ENCODE results near the gene HEATR3.

Gene HEATR3

GRCh38 chr16:50058091-50058771 lies 7.5 kb upstream of the HEATR3 start:
- no peak for DNase-seq

- no peak for DNase-seq
These were observed 6.7 kb upstream of the HEATR3 start for GRCh38 chr16:50059111-50059510.

DNA sequence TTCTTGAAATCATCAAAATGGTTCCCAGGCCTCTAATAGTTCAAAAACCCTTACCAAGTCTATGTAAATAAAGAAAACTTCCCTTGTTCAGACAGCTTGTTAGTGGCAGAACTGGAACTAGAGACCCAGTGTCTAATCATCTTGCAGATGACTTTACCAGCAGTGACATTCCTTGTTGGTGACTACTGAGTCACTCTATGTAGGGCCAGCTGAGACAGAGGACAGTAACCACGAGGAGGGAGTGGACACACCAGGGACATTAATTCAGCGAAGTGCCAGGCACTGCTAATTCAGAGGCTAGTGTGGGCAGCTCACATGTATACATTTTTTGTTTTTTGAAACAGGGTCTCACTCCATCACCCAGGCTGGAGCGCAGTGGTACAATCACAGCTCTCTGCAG lies 6.1 kb upstream of the HEATR3 start:
- DNase-seq = no peak

GRCh38 chr16:50061326-50061725 lies 4.4 kb upstream of the HEATR3 start:
- no peak for DNase-seq

DNA sequence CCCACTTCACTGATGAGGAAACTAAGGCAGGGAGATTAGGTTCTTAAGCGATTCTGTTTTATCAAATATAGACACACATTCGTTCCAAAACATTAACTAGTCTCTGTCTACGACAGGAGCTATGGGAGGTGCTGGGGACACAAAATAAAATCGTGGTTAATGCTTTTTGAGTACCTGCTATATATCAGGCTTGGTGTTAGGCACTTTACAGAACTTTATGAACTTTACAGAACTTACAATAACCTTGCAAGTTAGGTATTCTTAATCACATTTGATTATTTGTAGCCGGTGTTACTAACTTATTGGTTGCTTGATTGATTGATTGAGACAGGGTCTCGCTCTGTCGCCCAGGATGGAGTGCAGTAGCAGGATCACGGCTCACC lies 538 bp upstream of the HEATR3 start:
- no peak for DNase-seq

DNA sequence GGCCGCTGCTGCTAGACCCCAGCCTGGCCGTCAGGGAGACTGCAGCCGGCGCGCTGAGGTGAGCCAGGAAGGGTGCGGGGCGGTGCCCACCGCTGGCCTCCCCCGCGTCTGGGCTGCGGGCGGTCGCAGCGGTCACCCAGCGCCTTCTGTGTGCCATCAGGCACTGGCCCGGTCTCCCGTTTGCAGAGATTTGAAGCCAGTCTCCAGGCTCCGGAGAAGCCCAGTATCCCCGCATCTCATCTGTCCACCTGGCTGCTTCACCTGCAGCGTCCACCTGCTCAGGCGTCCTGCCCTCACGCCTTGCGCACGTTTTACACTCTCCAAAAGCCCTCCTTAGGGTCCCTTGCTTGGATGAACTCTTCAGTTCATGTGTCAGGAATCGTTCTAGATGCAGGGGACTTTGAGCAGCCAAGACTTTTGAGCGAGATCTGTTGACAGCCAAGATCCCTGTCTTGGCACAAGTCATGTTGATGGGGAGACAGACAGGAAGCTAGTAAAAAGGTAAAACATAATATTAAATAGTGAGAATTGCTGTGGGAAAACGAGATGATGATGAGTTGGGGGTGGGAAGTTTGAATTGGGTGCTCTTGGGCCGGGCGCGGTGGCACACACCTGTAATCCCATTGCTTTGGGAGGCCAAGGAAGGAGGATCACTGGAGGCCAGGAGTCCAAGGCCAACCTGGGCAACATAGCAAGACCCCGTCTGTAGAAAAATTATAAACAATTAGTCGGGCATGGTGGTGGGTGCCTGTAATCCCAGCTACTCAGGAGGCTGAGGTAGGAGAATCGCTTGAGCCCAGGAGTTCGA lies 916 bp downstream of the HEATR3 start:
- DNase-seq = no peak

GRCh38 chr16:50067290-50067853 lies 1.6 kb downstream of the HEATR3 start:
- peak; percentile 70 for DNase-seq

- peak; percentile 26 for DNase-seq
These were observed 2.8 kb downstream of the HEATR3 start for GRCh38 chr16:50068550-50068949.

- no peak for DNase-seq
These were observed 3.3 kb downstream of the HEATR3 start for GRCh38 chr16:50069060-50069459.

DNA sequence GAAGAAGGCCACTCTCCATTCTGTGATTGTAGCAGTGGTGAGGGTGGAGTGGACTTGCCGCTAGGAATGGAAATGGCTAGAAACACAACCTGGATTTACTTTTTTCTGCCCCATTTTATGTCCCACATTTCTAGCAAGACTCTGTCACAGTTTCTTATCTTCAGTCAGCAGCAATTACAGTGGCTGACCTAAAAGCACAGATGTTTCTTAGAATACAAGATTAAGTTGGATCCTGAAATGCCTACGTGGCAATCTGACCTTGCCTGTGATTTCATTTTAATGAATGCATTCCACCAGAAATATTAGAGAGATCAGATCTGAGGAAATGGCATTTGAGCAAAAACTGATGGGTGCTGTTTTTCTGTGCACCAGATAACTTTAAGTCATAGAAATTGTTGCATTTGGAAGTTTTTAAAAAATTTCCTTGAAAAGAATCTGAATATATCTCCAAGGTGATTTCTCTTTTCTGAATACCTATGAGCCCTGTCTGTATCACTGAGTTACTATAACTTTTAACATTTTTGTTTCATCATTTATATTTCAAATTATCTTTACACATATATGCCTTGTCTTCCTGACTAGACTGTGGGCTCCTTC lies 5.4 kb downstream of the HEATR3 start:
- DNase-seq = no peak

- DNase-seq = no peak
These were observed 7.0 kb downstream of the HEATR3 start for GRCh38 chr16:50072730-50073129.

- no peak for DNase-seq
These were observed 13.8 kb downstream of the HEATR3 start for GRCh38 chr16:50079397-50080140.

DNA sequence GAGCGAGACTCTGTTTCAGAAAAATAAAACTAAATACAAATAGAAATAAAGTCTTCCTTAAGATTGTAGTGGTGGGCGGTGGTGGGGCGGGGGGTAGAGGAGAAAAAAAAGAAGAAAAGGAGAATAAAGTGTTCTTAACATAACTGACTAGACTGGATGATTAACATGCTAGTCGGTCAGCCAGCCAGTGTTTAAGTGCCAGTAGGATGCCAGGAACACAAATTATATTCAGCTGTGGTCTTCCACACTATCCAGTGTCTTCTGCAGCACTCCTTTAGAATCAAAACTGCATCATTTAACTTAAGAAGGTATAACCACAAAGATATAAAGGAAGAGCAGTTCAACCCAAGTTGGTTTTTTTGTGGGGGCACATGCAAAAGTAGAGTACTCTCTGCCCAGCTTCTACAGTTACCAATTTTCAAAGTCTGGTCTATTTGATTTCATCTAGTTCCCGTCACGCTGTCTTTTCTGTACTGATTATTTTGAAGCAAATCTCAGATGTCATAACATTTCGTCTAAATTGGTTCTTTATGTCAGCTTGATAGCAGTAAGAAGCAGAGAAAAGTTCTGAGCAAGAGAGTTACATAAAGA lies 15.8 kb downstream of the HEATR3 start:
- DNase-seq = no peak

GRCh38 chr16:50083996-50084395 lies 18.2 kb downstream of the HEATR3 start:
- no peak for DNase-seq

- no peak for DNase-seq
These were observed 20.4 kb downstream of the HEATR3 start for GRCh38 chr16:50086176-50086575.

DNA sequence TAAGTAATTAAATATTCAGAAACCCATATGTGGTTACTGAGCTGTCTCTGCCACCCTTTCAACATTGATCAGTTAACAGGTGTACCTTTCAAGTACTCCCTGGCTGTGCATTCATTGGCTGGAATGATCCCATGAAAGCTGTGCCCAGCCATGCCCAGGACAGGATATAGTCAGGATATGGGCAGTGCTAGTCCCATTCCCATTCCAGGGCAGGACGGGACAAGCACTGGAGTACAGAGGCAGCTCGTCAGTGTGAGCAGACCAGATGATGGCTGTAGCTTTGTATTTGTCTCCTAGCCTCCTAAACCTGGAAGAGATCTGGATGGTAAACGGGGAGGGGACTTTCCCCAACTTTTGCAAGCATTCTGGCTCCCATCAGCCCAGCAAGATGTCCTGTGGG lies 22.5 kb downstream of the HEATR3 start:
- no peak for DNase-seq

DNA sequence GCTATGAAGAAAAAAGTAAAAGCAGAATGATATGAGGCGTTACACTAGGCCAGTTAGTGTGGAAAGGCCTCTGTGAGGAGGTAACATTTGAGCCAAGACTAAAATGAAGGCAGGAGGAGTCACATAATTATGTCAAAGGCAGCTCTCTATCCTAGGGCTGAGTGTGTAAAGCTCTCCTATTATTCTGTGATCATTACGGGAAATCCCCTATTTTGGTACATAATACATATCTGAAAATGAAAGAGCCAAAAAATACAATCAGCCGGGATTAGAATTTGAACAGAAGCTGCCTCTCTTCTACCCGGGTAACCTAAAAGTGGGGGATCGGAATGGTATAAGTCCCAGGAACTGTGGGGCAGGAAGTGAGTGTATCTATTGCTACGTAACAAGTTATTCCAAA lies 27.1 kb downstream of the HEATR3 start:
- no peak for DNase-seq

DNA sequence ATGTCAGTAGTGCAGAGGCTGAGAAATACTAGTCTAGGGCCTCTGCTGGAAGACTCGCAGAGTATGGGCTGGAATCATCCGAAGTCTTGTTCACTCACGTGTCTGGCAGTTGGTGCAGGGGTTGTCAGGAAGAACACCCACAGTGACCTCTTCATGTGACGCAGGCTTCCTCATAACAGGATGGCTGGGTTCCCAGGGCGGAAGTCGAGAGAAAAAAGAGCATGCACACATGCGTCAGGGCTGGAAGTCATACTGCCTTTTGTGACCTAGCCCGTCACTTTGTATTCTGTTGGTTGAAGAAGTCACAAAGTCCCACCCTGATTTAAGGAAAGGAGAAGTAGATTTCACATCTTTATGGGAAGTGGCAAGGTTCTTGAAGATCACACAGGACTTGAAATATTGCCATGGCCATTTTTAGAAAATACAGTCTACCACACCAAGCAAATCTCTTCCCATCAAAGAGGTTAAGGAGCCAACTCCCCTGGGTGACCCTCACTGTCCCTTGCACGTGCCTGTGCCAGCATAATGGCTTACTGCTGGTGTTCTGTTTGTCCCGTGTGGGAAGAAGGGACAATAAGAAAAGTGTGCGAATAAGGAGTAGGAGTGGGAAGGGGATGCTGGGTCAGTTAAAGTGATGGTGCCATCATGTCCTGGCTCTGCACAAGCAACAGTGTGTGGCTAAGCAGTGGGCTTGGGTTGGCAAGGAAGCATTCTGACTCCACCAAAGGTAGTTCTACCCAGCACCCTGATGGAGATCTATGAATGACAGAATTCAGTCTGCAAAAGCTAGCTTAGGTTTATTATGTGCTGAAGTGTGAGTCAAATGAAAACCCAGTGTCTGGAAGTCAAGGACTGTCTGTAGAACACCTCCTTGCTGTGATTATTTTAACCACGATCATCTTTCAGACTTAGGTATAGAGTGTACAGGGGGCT lies 28.1 kb downstream of the HEATR3 start:
- DNase-seq = no peak

GRCh38 chr16:50096791-50097190 lies 31.0 kb downstream of the HEATR3 start:
- DNase-seq = peak; percentile 90

DNA sequence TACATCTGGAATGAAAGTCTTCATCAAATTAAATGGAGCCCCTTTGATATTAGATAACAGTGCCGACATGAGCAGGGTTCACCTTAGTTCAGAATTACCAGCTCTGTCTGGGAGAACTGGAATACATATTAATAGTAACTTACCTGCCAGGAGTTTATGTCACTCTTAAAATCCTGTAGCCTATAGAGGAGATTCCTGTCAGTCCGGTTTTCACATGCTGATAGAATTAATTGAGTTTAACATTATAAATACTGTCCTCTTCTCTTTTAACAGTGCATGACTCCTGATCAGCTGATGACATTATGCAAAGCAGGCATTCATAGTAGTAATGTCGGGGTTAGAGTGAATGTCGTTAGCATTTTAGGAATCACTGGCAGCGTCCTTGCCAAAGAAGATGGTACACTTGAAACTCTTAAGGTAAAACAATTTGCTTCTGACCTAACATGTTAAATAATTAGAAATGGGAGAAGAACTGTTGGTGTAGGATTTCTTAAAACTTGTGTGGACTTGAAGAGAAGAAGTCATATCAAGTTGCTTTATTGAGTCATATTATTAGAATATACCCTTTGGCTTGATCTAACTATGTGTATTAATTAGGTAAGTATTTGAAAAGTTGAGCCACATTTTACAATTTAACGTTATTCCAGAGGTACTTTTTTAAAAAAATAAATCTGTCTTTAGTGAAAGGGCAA lies 34.3 kb downstream of the HEATR3 start:
- no peak for DNase-seq
